ENCODE data around the gene RASD1.
"Not testable (repeated sequence)": the region's sequence is repeated elsewhere in the genome, so short reads cannot be mapped to it uniquely, and the experiment has no call there.

The RASD1 gene

GRCh38 chr17:17479209-17479608 lies 17.0 kb downstream of the RASD1 start:
- no peak for DNase-seq

DNA sequence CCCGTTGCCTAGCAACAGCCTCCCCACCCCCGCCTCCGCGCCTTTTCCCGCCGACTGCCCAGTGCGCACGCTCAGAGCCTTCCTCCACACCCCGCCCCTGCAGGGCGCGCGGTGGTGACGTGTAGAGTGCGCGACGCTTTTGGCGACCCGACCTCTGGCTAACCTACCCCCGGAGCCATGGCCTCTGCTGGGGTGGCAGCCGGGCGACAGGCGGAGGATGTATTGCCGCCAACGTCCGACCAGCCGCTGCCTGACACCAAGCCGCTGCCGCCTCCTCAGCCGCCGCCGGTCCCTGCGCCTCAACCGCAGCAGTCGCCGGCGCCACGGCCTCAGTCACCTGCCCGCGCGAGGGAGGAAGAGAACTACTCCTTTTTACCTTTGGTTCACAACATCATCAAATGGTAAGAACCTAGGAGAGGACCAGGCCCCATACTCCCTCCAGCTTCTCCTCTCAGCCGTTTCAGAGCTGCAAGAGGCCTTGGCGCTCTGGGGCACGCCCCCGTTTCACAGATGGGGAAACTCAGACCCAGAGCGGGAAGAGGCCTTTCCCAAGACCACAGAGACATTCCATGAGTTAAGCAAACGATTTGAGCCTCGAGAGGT lies 19.2 kb downstream of the RASD1 start, which contains the start of gene MED9:
TSS of gene MED9 (plus strand) at position 136 of the 603 bp plus-strand sequence. CDS start at position 178, 42 bp downstream.
- DNase-seq, result peak; percentile 27 to 92 (median 82)

DNA sequence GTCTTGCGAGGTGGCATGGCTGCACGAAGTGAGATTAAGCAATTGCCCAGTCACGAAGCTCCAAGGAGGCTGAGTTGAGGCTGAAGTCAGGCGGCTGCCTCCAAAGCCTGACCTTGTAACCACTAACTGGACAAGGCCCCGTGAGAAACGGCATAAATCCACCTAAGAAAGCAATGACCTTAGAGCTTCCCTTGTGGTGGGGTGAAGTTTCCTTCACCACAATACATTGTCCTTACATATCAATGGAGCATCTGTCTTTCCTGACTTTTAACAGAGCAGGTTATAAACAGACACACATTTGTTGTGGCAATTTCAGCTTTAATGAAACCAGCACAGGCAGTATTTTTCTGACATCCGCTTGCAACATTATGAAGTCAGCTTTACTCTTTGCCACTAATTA lies 21.9 kb downstream of the RASD1 start:
- no peak for DNase-seq

GRCh38 chr17:17472333-17472920 lies 23.8 kb downstream of the RASD1 start:
- no peak for DNase-seq

DNA sequence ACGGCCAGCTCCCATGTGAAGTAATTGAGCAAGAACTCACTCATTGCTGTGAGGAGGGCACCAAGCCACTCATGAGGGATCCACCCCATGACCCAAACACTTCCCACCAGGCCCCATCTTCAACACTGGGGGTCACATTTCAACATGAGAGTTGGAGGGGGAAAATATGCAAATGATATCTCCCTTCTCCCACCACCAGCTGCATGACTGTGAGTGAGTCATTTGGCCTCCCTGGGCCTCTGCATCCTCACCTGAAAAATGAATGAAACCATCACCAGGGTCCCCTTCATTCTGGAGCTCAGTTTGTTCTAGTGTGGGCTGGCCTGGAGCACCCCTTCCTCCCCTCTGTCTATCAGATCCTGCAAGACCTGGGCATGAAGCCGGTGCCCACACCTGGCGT lies 26.2 kb downstream of the RASD1 start:
- DNase-seq, result no peak

DNA sequence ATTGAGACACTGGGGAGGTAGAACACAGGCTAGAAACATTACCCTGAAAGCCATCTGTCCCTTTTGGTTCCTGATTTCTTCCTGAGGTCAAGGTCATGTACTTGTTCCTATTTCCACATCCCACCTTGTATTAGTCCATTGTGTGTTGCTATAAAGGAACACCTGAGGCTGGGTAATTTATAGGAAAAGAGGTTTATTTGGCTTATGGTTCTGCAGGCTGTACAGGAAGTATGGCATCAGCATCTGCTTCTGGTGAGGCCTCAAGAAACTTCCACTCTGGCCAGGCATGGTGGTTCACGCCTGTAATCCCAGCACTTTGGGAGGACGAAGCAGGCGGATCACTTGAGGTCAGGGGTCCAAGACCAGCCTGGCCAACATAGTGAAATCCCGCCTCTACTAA lies 26.8 kb downstream of the RASD1 start:
- no peak for DNase-seq

GRCh38 chr17:17468217-17469010 lies 27.8 kb downstream of the RASD1 start:
- DNase-seq, result peak in 6 of 56 donors; percentile 17 to 29 (median 21)

- no peak for DNase-seq
These were observed 28.5 kb downstream of the RASD1 start for GRCh38 chr17:17467720-17468119.

DNA sequence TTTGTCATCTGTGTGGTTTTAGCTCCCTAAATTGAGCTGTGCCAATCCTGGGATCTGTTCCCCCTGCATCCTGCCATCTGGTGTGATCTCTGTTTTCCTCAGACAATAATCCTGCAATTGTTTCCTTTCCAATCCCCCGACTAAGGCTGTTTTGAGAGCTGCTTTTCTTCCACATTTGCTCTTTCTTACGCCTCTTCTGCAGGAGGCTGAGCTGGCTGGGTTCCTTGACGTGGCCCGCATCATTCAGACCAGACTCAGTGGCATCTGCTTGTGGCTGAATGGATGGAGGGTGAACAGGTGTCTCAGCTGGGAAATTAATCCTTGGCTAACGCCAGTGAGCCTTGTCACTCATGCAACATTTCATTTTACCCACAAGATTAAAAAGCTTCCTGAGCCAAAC lies 29.2 kb downstream of the RASD1 start:
- peak in 3 of 56 donors; percentile 19 to 31 (median 21) for DNase-seq

DNA sequence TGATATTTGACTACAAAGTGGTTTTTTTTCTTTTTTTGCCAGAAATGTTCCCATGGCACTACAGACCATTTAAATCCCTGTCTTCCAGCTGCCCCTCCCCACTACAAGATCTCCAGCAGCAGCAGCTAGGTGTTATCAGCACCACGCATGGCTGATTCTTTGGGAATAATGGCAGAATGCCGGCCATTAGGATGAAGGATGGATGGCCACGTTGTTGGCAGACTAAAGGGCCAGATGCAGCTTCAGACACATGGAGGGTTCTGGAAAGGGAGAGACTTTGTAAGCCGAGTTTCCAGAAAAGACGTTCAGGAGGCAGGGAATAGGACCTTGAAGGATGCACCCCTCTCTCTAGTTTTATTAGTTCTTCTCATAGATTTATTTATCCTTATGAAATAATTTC lies 29.7 kb downstream of the RASD1 start:
- no peak for DNase-seq

GRCh38 chr17:17465878-17466277 lies 30.3 kb downstream of the RASD1 start:
- not testable (repeated sequence) for DNase-seq

- peak in 10 of 56 donors; percentile 11 to 65 (median 38) for DNase-seq
These were observed 32.4 kb downstream of the RASD1 start for GRCh38 chr17:17463821-17464220.

DNA sequence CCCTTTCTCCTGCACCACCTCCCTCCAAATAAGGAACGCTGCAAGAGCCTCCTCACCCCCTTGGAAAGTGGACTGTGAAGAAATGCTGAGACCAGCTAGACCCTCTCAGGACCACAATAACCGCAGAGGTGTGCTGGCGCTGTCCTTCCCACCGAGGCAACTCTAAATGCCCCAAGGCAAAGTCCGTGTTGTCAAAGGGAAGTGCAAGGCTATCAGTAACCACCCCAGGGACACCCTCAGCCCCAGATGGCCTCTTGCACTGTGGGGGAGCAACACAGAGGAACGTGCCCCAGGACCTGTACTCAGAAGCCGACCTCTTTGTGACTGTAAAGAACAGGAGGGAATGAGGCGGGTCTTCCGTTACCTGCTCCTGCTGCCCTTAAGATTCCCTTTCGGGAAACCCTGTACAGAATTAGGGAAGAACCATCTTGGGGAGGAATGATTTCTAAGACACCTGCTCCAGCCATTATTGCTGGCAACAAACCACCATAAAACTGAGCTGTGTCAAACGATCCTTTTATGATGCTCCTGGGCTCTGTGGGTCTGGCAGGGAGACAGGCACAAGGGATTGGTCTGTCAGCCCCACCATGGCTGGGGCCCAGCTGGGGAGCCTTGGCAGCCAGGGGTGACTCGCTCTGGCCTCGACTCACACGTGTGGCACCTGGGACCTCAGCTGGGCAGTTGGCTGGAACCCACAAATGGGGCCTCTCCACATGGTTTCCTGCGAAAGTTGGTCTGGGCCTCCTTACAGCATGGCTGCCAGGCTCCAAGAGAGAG lies 34.0 kb downstream of the RASD1 start:
- DNase-seq, result no peak

DNA sequence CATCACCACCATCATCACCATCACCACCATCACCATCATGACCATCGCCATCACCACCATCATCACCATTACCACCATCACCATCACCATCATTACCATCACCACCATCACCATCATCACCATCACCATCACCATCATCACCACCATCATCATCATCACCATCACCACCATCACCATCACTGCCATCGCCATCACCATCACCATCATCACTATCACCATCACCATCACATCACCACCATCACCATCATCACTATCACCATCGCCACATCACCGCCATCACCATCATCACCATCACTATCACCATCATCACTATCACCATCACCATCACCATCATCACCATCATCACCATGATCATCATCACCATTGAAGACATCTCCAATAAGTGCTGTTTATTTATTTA lies 36.2 kb downstream of the RASD1 start:
- no peak for DNase-seq

DNA sequence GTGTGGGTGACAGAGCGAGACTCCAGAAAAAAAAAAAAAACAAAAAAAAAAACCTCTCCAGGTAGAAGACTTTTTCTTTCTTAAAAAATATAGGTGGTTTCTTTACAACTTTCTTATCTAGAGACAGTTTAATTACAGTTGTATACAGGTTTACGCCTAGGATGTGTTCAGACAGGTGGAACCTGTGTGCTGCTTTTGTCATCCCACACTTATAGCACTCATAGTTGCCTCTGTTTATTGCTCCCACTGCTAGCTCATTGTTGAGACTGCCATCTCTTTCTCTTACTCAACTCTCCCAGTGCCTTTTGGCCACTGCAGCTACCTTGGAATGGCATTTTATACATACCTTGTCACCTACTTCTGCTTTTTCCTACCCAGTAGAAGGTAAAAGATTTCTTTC lies 38.5 kb downstream of the RASD1 start:
- no peak for DNase-seq

GRCh38 chr17:17456251-17456650 lies 39.9 kb downstream of the RASD1 start:
- DNase-seq, result no peak

DNA sequence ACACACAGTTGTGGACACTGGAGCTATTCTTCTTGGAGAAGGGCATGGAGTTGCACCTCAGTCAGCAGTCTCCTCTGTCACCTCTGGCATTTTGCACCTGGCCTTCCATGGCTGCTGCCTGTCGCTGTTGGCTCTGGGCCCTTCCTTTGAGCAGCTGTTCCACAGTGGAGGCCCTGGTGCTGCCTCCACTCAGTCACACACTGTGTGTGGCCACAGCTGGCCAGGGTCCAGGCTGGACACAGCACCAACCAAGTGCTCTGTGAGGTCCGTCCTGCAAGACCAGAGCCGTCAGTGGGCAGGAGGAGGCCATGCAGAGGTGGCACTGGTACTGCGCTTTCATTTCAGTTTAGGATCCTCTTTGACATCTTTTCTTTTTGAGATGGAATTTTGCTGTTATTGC lies 41.0 kb downstream of the RASD1 start:
- DNase-seq, result no peak

- not testable (repeated sequence) for DNase-seq
These were observed 41.5 kb downstream of the RASD1 start for GRCh38 chr17:17454700-17455099.

DNA sequence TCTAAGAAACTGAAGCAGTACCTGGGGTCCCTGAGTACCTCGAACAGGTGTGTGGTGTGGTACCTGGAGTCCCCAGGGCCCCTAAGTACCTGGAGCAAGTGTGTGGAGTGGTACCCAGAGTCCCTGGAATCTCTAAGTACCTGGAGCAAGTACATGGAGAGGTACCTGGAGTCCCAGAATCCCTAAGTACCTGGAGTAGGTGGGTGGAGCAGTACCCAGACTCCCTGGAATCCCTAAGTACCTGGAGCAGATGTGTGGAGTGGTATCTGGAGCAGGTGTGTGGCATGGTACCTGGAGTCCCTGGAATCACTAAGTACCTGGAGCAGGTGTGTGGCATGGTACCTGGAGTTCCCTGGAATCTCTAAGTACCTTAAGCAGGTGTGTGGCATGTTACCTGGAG lies 41.9 kb downstream of the RASD1 start:
- no peak for DNase-seq

DNA sequence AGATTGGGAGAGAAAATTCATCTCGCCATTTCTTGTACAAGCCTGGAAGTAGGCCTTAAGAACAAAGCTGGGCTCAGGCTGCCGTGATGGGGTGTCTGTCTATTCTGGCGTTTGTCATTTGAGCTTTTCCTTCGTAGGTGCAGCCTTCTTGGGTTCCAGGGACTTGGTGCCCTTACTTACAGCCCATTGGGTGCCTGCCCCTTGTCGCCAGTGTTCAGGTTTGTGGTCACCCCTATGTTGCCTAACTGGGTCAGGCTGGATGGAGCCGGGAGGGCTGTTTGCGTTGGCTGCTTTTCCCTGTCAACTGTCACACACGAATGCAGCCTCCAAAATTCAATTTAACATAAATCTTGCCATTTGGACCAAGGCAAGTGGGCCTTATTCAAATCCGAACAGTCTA lies 43.1 kb downstream of the RASD1 start:
- no peak for DNase-seq

DNA sequence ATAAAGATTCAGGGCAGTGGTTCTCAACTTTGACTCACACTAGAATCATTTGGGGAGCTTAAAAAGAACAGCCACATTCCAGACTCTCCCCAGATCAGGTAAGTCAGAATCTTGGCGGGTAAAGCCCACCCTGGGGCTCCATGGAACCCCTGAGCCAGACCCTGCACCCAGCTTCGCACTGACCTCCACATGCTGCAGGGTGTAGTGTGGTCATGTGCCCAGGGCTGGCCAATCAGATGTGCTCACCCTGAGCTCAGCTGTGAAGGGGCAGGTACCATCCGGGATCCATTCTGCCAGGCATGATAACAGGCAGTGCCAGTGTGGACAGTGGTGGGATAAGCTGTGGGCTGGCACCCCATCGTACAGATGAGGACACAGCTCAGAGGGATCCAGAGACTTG lies 47.5 kb downstream of the RASD1 start:
- DNase-seq, result no peak

DNA sequence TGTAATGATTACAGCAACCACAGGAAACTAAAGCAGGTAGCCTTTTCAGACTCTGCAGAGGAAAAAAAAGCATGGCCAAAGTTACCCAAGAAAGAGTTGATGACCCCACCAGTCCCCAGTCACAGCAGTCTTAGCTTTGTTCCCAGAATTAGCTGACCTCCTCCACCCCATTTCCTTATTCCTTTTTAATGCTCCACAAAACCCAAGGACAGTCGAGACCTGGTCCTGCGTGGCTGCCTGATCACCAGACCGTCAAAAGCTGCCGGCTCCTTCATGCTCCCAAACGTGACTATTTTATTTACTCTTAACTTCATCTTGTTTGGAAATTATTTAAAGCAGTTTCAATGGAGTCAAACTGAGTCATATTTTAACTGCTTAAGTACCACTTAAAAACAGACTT lies 48.1 kb downstream of the RASD1 start:
- no peak for DNase-seq
